ENCODE measurements around the gene RERE. TPM values are rescaled to one million over a fixed set of nuclear protein-coding genes. Genes with fewer than 3 reads are reported as not detected.

The RERE gene
- polyA plus RNA-seq, 1 of the 3 experiments (the other 2 are of a cell fraction) = 8.1 TPM

GRCh38 chr1:8368956-8369639 is 448.3 kb downstream of the RERE start (continued):
- TF ChIP-seq USF2 (IDR thresholded peaks at IDR 0.05; ENCODE audit: borderline replicate concordance, low read depth, low read length) (no peak), PBX3 (IDR thresholded peaks at IDR 0.05) (no peak), TEAD4 (IDR thresholded peaks at IDR 0.05; ENCODE audit: borderline replicate concordance, insufficient read depth) (no peak), FOXM1 (IDR thresholded peaks at IDR 0.05; ENCODE audit: low read depth) (no peak), JUND (IDR thresholded peaks at IDR 0.05) (no peak), RCOR1 (IDR thresholded peaks at IDR 0.05; ENCODE audit: low read length) (no peak), ELF1 (IDR thresholded peaks at IDR 0.05) (no peak)

- CTCF ChIA-PET = interaction anchor here (1.0 kb wide), 1 partner anchor 393 kb away, joined by 3 read pairs; no protein-coding TSS in a partner anchor
- POLR2A ChIA-PET = interaction anchor here (0.5 kb wide), 1 partner anchor 490 kb away, joined by 3 read pairs; no protein-coding TSS in a partner anchor
Observed at GRCh38 chr1:8367571-8368194, 449.8 kb downstream of the RERE start.

More at GRCh38 chr1:8367571-8368194, 449.8 kb downstream of the RERE start:
- H3K9me2 ChIP-seq = no peaks in the 10 kb centered on the region
- peaks cover 25 to 39% of the 10 kb centered on the region in 2 experiments; a peak in 3 of 4 replicates for H3K4me1 ChIP-seq (ENCODE audit: control insufficient read depth in 1 of 2, insufficient read depth in 2 of 2, low read depth in 1 of 2, low read length in 1 of 2)
- H3K27ac ChIP-seq (ENCODE audit: low read depth in 2 of 2, low read length in 1 of 2) = no peak overlapping the region; a peak in 1 of 4 replicates
- TF ChIP-seq GATA2 (CRISPR knock-in tag; IDR thresholded peaks at IDR 0.05) (no peak), REST (IDR thresholded peaks at IDR 0.05; ENCODE audit: low read depth, low read length) (peak; percentile 44; the same call in 1 of the 2 replicates)
- DNase-seq = no peak
- peaks cover 24% of the 10 kb centered on the region; the same call in 1 of the 2 replicates for H4K20me1 ChIP-seq (ENCODE audit: insufficient read depth)
- no peaks in the 10 kb centered on the region for H3K9me3 ChIP-seq
- H3K4me3 ChIP-seq (ENCODE audit: low read depth in 2 of 2, low read length in 1 of 2) = no peak overlapping the region
- no peak overlapping the region for H3K9ac ChIP-seq
- no peak overlapping the region for H2AFZ ChIP-seq (ENCODE audit: low read depth)
- H3K27me3 ChIP-seq (ENCODE audit: insufficient read depth) = no peaks in the 10 kb centered on the region
- 93% methylated on average over 8 of the region's 8 CpGs for WGBS (ENCODE audit: low lambda C conversion rate)
- H3K36me3 ChIP-seq (replicated peaks in 1 of 2; ENCODE audit: control insufficient read depth in 1 of 2, insufficient read depth in 2 of 2, low read length in 1 of 2) = peaks cover 3 to 35% of the 10 kb centered on the region in 2 experiments
- H3K79me2 ChIP-seq (ENCODE audit: insufficient read depth) = peaks cover 44% of the 10 kb centered on the region; the same call in 1 of the 2 replicates
- peaks cover 9% of the 10 kb centered on the region for H3F3A ChIP-seq (replicated peaks; ENCODE audit: insufficient read depth)
- H3K4me2 ChIP-seq = no peak overlapping the region

Data from SK-N-SH (cell line).